Natural killer cell (primary cell): ENCODE data around the gene GPNMB. TPM values are rescaled to one million over a fixed set of nuclear protein-coding genes. Genes with fewer than 3 reads are reported as not detected.

ENCODE experiments used
- ATAC-seq, 3 donors: fragments of 150-1000 bp in 2 of 3; fragments of 200-7000 bp in 1 of 3; cut with Tn5 transposase; 1 replicate in 1 of 3; 2 replicates in 2 of 3; pipeline ENCODE4 v1.10.0; 2021; ENCODE audit warnings: mild to moderate bottlenecking in 2 of 3, moderate library complexity in 2 of 3
- DNase-seq, 2 donors: peaks; one replicate each; pipeline versions ENCODE4 v3.0.0 to v3.0.0-alpha.2; 2013 to 2021; ENCODE audit warnings: mixed read lengths in 1 of 2
- H3K27ac ChIP-seq: one replicate; pipeline ENCODE4 v1.5.1; 2013; ENCODE audit warnings: mild to moderate bottlenecking, low read length
- H3K27me3 ChIP-seq: one replicate; pipeline ENCODE4 v1.6.1; 2013; ENCODE audit warnings: low read length; ENCODE audit not compliant: control insufficient read depth, insufficient read depth
- H3K36me3 ChIP-seq: one replicate; pipeline ENCODE4 v1.6.1; 2013; ENCODE audit warnings: low read length; ENCODE audit not compliant: control insufficient read depth, insufficient read depth
- H3K4me1 ChIP-seq: one replicate; pipeline ENCODE4 v1.6.1; 2013; ENCODE audit warnings: low read length; ENCODE audit not compliant: control insufficient read depth, insufficient read depth
- H3K4me3 ChIP-seq: one replicate; pipeline ENCODE4 v1.5.1; 2013; ENCODE audit warnings: low read length
- H3K9me3 ChIP-seq: one replicate; pipeline ENCODE4 v1.6.1; 2013; ENCODE audit warnings: low read length; ENCODE audit not compliant: control insufficient read depth, insufficient read depth
- H3K27ac Mint-ChIP-seq, 2 donors: one replicate each; pipeline ENCODE4 v1.8.0; 2022; ENCODE audit warnings: mild to moderate bottlenecking in 2 of 2, mixed read lengths in 2 of 2, moderate library complexity in 1 of 2
- H3K27me3 Mint-ChIP-seq, 2 donors: one replicate each; pipeline ENCODE4 v1.8.0; 2022; ENCODE audit warnings: low read depth in 2 of 2, mixed read lengths in 2 of 2
- H3K36me3 Mint-ChIP-seq: one replicate; pipeline ENCODE4 v1.8.0; 2022; ENCODE audit warnings: mixed read lengths
- H3K4me1 Mint-ChIP-seq, 2 donors: one replicate each; pipeline ENCODE4 v1.8.0; 2022; ENCODE audit warnings: mixed read lengths in 2 of 2
- H3K4me3 Mint-ChIP-seq: one replicate; pipeline ENCODE4 v1.8.0; 2022; ENCODE audit warnings: mild to moderate bottlenecking, moderate library complexity, mixed read lengths
- H3K9me3 Mint-ChIP-seq, 2 donors: one replicate each; pipeline ENCODE4 v1.8.0; 2022; ENCODE audit warnings: mixed read lengths in 2 of 2
- WGBS: methylation state at CpG from one replicate; pipeline ENCODE4 v1.1.7; 2013; ENCODE audit warnings: missing lambda C conversion rate; ENCODE audit not compliant: insufficient coverage; 5-methylcytosine and 5-hydroxymethylcytosine counted together
- intact Hi-C: fragments of 100-400 bp; cut with micrococcal nuclease; formaldehyde crosslinking; loops from one replicate; pipeline ENCODE4 v1.14.2; 2022
- total RNA-seq, 4 donors: library from RNA; stranded (reverse); fragments of 120-200 nt in 1 of 4; gene quantifications; one replicate each; pipeline versions ENCODE4 v1.2.3 to v1.2.4, GENCODE V29; 2013 to 2022
- TF ChIP-seq, protein P1 (sequence below): fragments of 200-600 bp; IDR thresholded peaks from one replicate; pipeline ENCODE4 v1.8.0; 2022; ENCODE audit warnings: antibody characterized with exemption

The GPNMB gene
- total RNA-seq, 3 donors from 2014 or later (not counting 1 experiment from before 2014, with no cell fraction given), result not detected

GRCh38 chr7:23283086-23283485 lies 36.5 kb downstream of the GPNMB start:
- H3K27me3 Mint-ChIP-seq, result no peaks in the 10 kb centered on the region
- Histone ChIP-seq H3K4me3 (no peak overlapping the region), H3K9me3 (no peaks in the 10 kb centered on the region), H3K36me3 (no peaks in the 10 kb centered on the region), H3K27me3 (no peaks in the 10 kb centered on the region), H3K27ac (no peak overlapping the region), H3K4me1 (peaks cover 7% of the 10 kb centered on the region)
- H3K36me3 Mint-ChIP-seq, result no peaks in the 10 kb centered on the region
- TF ChIP-seq, protein P1, sequence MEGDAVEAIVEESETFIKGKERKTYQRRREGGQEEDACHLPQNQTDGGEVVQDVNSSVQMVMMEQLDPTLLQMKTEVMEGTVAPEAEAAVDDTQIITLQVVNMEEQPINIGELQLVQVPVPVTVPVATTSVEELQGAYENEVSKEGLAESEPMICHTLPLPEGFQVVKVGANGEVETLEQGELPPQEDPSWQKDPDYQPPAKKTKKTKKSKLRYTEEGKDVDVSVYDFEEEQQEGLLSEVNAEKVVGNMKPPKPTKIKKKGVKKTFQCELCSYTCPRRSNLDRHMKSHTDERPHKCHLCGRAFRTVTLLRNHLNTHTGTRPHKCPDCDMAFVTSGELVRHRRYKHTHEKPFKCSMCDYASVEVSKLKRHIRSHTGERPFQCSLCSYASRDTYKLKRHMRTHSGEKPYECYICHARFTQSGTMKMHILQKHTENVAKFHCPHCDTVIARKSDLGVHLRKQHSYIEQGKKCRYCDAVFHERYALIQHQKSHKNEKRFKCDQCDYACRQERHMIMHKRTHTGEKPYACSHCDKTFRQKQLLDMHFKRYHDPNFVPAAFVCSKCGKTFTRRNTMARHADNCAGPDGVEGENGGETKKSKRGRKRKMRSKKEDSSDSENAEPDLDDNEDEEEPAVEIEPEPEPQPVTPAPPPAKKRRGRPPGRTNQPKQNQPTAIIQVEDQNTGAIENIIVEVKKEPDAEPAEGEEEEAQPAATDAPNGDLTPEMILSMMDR, result no peak
- no peaks in the 10 kb centered on the region for H3K9me3 Mint-ChIP-seq
- intact Hi-C loops, result no loop called here
- H3K27ac Mint-ChIP-seq, result no peak overlapping the region
- 95% methylated on average over 4 of the region's 4 CpGs for WGBS
- ATAC-seq (no peak), DNase-seq (no peak)
- no peak overlapping the region for H3K4me3 Mint-ChIP-seq
- H3K4me1 Mint-ChIP-seq, result peaks cover 6% of the 10 kb centered on the region in 2 donors

GRCh38 chr7:23284871-23285270 lies 38.3 kb downstream of the GPNMB start:
- no peak for ATAC-seq

DNA sequence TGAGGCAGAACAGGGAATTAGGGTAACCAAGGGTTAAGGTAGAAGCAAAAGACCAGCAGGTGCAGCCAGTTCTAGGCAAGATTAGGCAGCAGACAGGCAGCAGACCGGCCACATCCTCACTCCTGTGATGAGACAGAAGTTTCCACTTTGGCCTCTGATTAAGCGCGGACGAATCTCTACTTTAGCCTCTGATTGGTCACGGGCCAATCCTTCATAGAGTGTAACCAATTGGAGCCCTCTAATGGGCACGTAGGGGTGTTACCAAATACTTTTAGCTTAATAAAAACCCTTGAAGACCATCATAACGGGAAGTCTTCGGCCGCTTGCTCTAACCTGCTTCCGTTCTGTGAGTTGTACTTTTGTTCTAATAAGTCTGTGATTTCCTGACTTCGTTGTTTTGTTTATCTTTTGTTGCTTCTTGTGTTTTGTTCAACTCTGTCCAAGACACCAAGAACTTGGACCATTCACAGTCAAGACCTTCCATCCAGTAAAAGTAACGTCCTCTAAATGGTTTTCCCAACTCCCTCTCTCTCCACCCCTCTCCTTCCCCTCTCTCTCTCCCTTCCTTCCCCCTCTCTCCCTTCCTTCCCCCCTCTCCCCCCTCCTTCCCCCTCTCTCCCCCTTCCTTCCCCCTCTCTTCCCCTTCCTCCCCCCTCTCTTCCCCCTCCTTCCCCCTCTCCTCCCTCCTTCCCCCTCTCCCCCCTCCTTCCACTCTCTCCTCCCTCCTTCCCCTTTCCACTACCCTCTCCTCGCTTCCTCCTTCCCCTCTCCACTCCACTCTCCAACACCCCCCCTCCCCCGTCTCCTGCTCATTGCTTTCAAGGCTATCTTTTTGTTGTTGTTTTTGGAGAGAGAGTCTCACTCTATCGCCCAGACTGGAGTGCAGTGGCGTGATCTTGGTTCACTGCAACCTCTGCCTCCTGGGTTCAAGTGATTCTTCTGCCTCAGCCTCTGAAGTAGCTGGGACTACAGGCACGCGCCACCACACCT lies 39.4 kb downstream of the GPNMB start:
- TF ChIP-seq, protein P1, result no peak
- H3K27me3 ChIP-seq, result no peaks in the 10 kb centered on the region
- no peak overlapping the region for H3K27ac ChIP-seq
- H3K4me1 Mint-ChIP-seq, result peaks cover 6 to 7% of the 10 kb centered on the region in 2 donors
- DNase-seq, result no peak
- intact Hi-C loops, result no loop called here
- no peak overlapping the region for H3K27ac Mint-ChIP-seq
- H3K36me3 Mint-ChIP-seq, result no peaks in the 10 kb centered on the region
- H3K9me3 Mint-ChIP-seq, result no peaks in the 10 kb centered on the region
- no peak overlapping the region for H3K4me3 Mint-ChIP-seq
- no peaks in the 10 kb centered on the region for H3K36me3 ChIP-seq
- no peak overlapping the region for H3K4me3 ChIP-seq
- 90% methylated on average over 15 of the region's 18 CpGs for whole genome bisulfite sequencing
- no peaks in the 10 kb centered on the region for H3K9me3 ChIP-seq
- peaks cover 15% of the 10 kb centered on the region for H3K4me1 ChIP-seq
- H3K27me3 Mint-ChIP-seq, result no peaks in the 10 kb centered on the region
- no peak for ATAC-seq

More at GRCh38 chr7:23284871-23285270, 38.3 kb downstream of the GPNMB start:
- Mint-ChIP-seq H3K27me3 (no peaks in the 10 kb centered on the region), H3K27ac (no peak overlapping the region), H3K36me3 (no peaks in the 10 kb centered on the region), H3K4me3 (no peak overlapping the region), H3K4me1 (peaks cover 6 to 7% of the 10 kb centered on the region in 2 donors), H3K9me3 (no peaks in the 10 kb centered on the region)
- 93% methylated on average over 2 of the region's 2 CpGs for WGBS
- Histone ChIP-seq H3K9me3 (no peaks in the 10 kb centered on the region), H3K27me3 (no peaks in the 10 kb centered on the region), H3K4me1 (peaks cover 11% of the 10 kb centered on the region), H3K4me3 (no peak overlapping the region), H3K27ac (no peak overlapping the region), H3K36me3 (no peaks in the 10 kb centered on the region)
- DNase-seq, result no peak
- intact Hi-C loops, result no loop called here
- TF ChIP-seq, protein P1, result no peak
